GM20000 (cell line): ENCODE results near the gene TSPAN14.

Experiments used
- DNase-seq: peaks from one replicate; pipeline ENCODE4 v3.0.0; 2012; ENCODE audit warnings: low spot score
- CTCF ChIP-seq: IDR thresholded peaks from 2 replicates; pipeline ENCODE4 v1.5.1; 2012; ENCODE audit warnings: mild to moderate bottlenecking, control low read depth; ENCODE audit errors: extremely low read depth, missing control alignments

The TSPAN14 gene

GRCh38 chr10:80523773-80524172, 69.7 kb downstream of the TSPAN14 start:
- no peak for TF ChIP-seq CTCF
- no peak for DNase-seq

- no peak for DNase-seq
- no peak for TF ChIP-seq CTCF
Observed at GRCh38 chr10:80524190-80524909, 70.2 kb downstream of the TSPAN14 start.

- no peak for TF ChIP-seq CTCF
- no peak for DNase-seq
Observed at GRCh38 chr10:80526218-80526617, 72.1 kb downstream of the TSPAN14 start.

GRCh38 chr10:80526742-80527141, 72.6 kb downstream of the TSPAN14 start:
- no peak for TF ChIP-seq CTCF
- no peak for DNase-seq

GRCh38 chr10:80528185-80528700, 74.1 kb downstream of the TSPAN14 start:
- DNase-seq: no peak
- TF ChIP-seq CTCF: no peak

- no peak for TF ChIP-seq CTCF
- no peak for DNase-seq
Observed at GRCh38 chr10:80528901-80529300, 74.8 kb downstream of the TSPAN14 start.

GRCh38 chr10:80529604-80530003, 75.5 kb downstream of the TSPAN14 start:
- no peak for DNase-seq

More at GRCh38 chr10:80529604-80530003, 75.5 kb downstream of the TSPAN14 start:
- TF ChIP-seq CTCF: no peak
